ENCODE data around the gene EAF1.

Gene EAF1

GRCh38 chr3:15486979-15487378 lies 59.6 kb downstream of the EAF1 start:
- TF ChIP-seq, protein P1, sequence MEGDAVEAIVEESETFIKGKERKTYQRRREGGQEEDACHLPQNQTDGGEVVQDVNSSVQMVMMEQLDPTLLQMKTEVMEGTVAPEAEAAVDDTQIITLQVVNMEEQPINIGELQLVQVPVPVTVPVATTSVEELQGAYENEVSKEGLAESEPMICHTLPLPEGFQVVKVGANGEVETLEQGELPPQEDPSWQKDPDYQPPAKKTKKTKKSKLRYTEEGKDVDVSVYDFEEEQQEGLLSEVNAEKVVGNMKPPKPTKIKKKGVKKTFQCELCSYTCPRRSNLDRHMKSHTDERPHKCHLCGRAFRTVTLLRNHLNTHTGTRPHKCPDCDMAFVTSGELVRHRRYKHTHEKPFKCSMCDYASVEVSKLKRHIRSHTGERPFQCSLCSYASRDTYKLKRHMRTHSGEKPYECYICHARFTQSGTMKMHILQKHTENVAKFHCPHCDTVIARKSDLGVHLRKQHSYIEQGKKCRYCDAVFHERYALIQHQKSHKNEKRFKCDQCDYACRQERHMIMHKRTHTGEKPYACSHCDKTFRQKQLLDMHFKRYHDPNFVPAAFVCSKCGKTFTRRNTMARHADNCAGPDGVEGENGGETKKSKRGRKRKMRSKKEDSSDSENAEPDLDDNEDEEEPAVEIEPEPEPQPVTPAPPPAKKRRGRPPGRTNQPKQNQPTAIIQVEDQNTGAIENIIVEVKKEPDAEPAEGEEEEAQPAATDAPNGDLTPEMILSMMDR (IDR thresholded peaks at IDR 0.05; ENCODE audit: insufficient read depth, low read length, missing control alignments): no peak
- ChIA-PET CTCF (no interaction called here), POLR2A (no interaction called here)
- no peak overlapping the region for H3K4me3 ChIP-seq (ENCODE audit: low read depth, low read length)
- no peak for DNase-seq (ENCODE audit: low read depth, low spot score)

- no peak for DNase-seq (ENCODE audit: low read depth, low spot score)
- TF ChIP-seq, protein P1 (IDR thresholded peaks at IDR 0.05; ENCODE audit: insufficient read depth, low read length, missing control alignments): no peak
- H3K4me3 ChIP-seq (ENCODE audit: low read depth, low read length): no peak overlapping the region
- ChIA-PET CTCF (no interaction called here), POLR2A (no interaction called here)
These were observed 60.6 kb downstream of the EAF1 start for GRCh38 chr3:15488002-15488401.

DNA sequence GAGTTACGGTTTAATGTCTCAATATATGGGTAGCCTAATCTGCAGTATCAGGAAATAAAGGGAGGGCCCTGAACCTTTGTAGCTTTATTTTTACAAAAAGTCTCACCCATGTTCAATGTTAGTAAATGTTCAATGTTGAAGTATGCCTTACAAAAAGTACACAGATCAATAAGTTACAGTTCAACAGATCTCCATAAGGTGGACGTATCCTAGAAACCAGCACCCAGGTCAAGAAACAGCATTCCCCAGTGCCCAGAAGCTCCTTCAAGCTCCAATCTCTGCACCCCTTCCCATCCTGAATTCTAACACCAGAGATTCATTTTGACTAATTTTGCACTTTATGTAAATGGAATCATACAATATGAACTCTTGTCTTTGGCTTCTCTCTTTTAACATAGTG lies 62.8 kb downstream of the EAF1 start:
- ChIA-PET CTCF (no interaction called here), POLR2A (no interaction called here)
- TF ChIP-seq, protein P1 (IDR thresholded peaks at IDR 0.05; ENCODE audit: insufficient read depth, low read length, missing control alignments): no peak
- H3K4me3 ChIP-seq (ENCODE audit: low read depth, low read length): no peak overlapping the region
- no peak for DNase-seq (ENCODE audit: low read depth, low spot score)

GRCh38 chr3:15491143-15491542 lies 63.7 kb downstream of the EAF1 start:
- DNase-seq (ENCODE audit: low read depth, low spot score): no peak
- H3K4me3 ChIP-seq (ENCODE audit: low read depth, low read length): no peak overlapping the region
- TF ChIP-seq, protein P1 (IDR thresholded peaks at IDR 0.05; ENCODE audit: insufficient read depth, low read length, missing control alignments): no peak
- CTCF ChIA-PET: no interaction called here
- POLR2A ChIA-PET: no interaction called here

Measured in AG04449 (cell line).